Astrocyte (in vitro differentiated cells and primary cell): Measurements from ENCODE around the gene RNF34.

Experiments used
- CTCF ChIP-seq: IDR thresholded peaks from 2 replicates; pipeline ENCODE4 v1.5.1; 2011; ENCODE audit warnings: low read depth, mild to moderate bottlenecking, inconsistent platforms, low read length, moderate library complexity; ENCODE audit not compliant: insufficient read depth
- EZH2 ChIP-seq: IDR thresholded peaks from 2 replicates; pipeline ENCODE4 v1.6.1; 2012; ENCODE audit warnings: mild to moderate bottlenecking, low read length, inconsistent platforms; ENCODE audit not compliant: insufficient read depth

- TF ChIP-seq CTCF (no peak), EZH2 (no peak)
Measured at GRCh38 chr12:121376754-121377697, 22.9 kb upstream of the RNF34 start.
